Natural killer cell treated with Interleukin-12 subunit alpha and Interleukin-12 subunit beta and Interleukin-15 and Interleukin-18, amount 100 ng/mL, for 72 hours (primary cell): ENCODE data around the gene GPR157. TPM values are rescaled to one million over a fixed set of nuclear protein-coding genes. Genes with fewer than 3 reads are reported as not detected.
A peak's percentile ranks its signal among the peaks of the same experiment; 100 is the strongest.

Experiments used
- ATAC-seq, 2 donors: fragments of 150-1000 bp; cut with Tn5 transposase in 1 of 2; sonication (Bioruptor Pico), chemical (Tn5 transposase) in 1 of 2; 2 replicates each; pipeline ENCODE4 v1.10.0; 2021
- DNase-seq: peaks from one replicate; pipeline ENCODE4 v3.0.0; 2022; ENCODE audit warnings: low spot score
- H3K27ac Mint-ChIP-seq, 2 donors: 1 replicate in 1 of 2; 2 replicates in 1 of 2; pipeline ENCODE4 v1.8.0; 2022; ENCODE audit warnings: mixed read lengths in 2 of 2, mild to moderate bottlenecking in 1 of 2, moderate library complexity in 1 of 2
- H3K27me3 Mint-ChIP-seq, 2 donors: 1 replicate in 1 of 2; 2 replicates in 1 of 2; pipeline ENCODE4 v1.8.0; 2022; ENCODE audit warnings: mixed read lengths in 2 of 2
- H3K36me3 Mint-ChIP-seq: one replicate; pipeline ENCODE4 v1.8.0; 2022; ENCODE audit warnings: mixed read lengths
- H3K4me1 Mint-ChIP-seq, 2 donors: 1 replicate in 1 of 2; 2 replicates in 1 of 2; pipeline ENCODE4 v1.8.0; 2022; ENCODE audit warnings: low read depth in 2 of 2, mixed read lengths in 2 of 2, mild to moderate bottlenecking in 1 of 2
- H3K4me3 Mint-ChIP-seq: one replicate; pipeline ENCODE4 v1.8.0; 2022; ENCODE audit warnings: mixed read lengths
- H3K9me3 Mint-ChIP-seq: 2 replicates; pipeline ENCODE4 v1.8.0; 2022; ENCODE audit warnings: mixed read lengths
- total RNA-seq, 2 donors: library from RNA; stranded (reverse); gene quantifications; one replicate each; pipeline ENCODE4 v1.2.3, GENCODE V29; 2022

The GPR157 gene
- total RNA-seq, 2 donors from 2014 or later: 1.6 to 2.9 TPM

- no peak overlapping the region for H3K27ac Mint-ChIP-seq
- H3K9me3 Mint-ChIP-seq: no peaks in the 10 kb centered on the region
Measured at GRCh38 chr1:9066945-9067807, 61.7 kb downstream of the GPR157 start.

GRCh38 chr1:9065213-9065751, 63.6 kb downstream of the GPR157 start:
- Mint-ChIP-seq H3K9me3 (no peaks in the 10 kb centered on the region), H3K27me3 (peaks cover 7 to 17% of the 10 kb centered on the region in 2 donors), H3K36me3 (no peaks in the 10 kb centered on the region), H3K27ac (no peak overlapping the region), H3K4me3 (no peak overlapping the region), H3K4me1 (peaks cover 3 to 5% of the 10 kb centered on the region in 2 donors)
- DNase-seq: no peak
- ATAC-seq: no peak

More at GRCh38 chr1:9066945-9067807, 61.7 kb downstream of the GPR157 start:
- DNase-seq: no peak
- no peak overlapping the region for H3K4me3 Mint-ChIP-seq
- H3K27me3 Mint-ChIP-seq: peaks cover 4 to 12% of the 10 kb centered on the region in 2 donors
- H3K4me1 Mint-ChIP-seq: peaks cover 3 to 5% of the 10 kb centered on the region in 2 donors
- peak in 1 of 2 donors; percentile 56 for ATAC-seq
- no peaks in the 10 kb centered on the region for H3K36me3 Mint-ChIP-seq

- Mint-ChIP-seq H3K4me3 (no peak overlapping the region), H3K36me3 (no peaks in the 10 kb centered on the region), H3K27ac (no peak overlapping the region), H3K9me3 (no peaks in the 10 kb centered on the region), H3K27me3 (peaks cover 7 to 8% of the 10 kb centered on the region in 2 donors), H3K4me1 (peaks cover 0 to 3% of the 10 kb centered on the region in 2 donors)
- no peak for ATAC-seq
- DNase-seq: no peak
Measured at GRCh38 chr1:9062846-9063245, 66.1 kb downstream of the GPR157 start.

- Mint-ChIP-seq H3K4me3 (no peak overlapping the region), H3K4me1 (peaks cover 0 to under 1% of the 10 kb centered on the region in 2 donors), H3K9me3 (no peaks in the 10 kb centered on the region), H3K27ac (no peak overlapping the region), H3K27me3 (peaks cover 7 to 8% of the 10 kb centered on the region in 2 donors), H3K36me3 (no peaks in the 10 kb centered on the region)
- DNase-seq: no peak
- ATAC-seq: no peak
Measured at GRCh38 chr1:9062021-9062471, 66.9 kb downstream of the GPR157 start.

- H3K27ac Mint-ChIP-seq: no peak overlapping the region
Measured at GRCh38 chr1:9061252-9061960, 67.5 kb downstream of the GPR157 start.

GRCh38 chr1:9059891-9060744, 68.8 kb downstream of the GPR157 start:
- Mint-ChIP-seq H3K4me1 (no peaks in the 10 kb centered on the region), H3K4me3 (no peak overlapping the region), H3K27me3 (peaks cover 6 to 8% of the 10 kb centered on the region in 2 donors), H3K9me3 (no peaks in the 10 kb centered on the region), H3K36me3 (no peaks in the 10 kb centered on the region), H3K27ac (no peak overlapping the region)
- ATAC-seq (no peak), DNase-seq (no peak)

More at GRCh38 chr1:9061252-9061960, 67.5 kb downstream of the GPR157 start:
- Mint-ChIP-seq H3K27me3 (peaks cover 7 to 8% of the 10 kb centered on the region in 2 donors), H3K4me3 (no peak overlapping the region), H3K9me3 (no peaks in the 10 kb centered on the region), H3K36me3 (no peaks in the 10 kb centered on the region), H3K4me1 (no peaks in the 10 kb centered on the region)
- ATAC-seq: peak in 1 of 2 donors; percentile 12
- DNase-seq: no peak

- Mint-ChIP-seq H3K4me1 (no peaks in the 10 kb centered on the region), H3K4me3 (no peak overlapping the region), H3K9me3 (no peaks in the 10 kb centered on the region), H3K27me3 (peaks cover 4 to 8% of the 10 kb centered on the region in 2 donors), H3K27ac (no peak overlapping the region), H3K36me3 (no peaks in the 10 kb centered on the region)
- no peak for DNase-seq
- ATAC-seq: no peak
Measured at GRCh38 chr1:9058465-9058864, 70.4 kb downstream of the GPR157 start.

- Mint-ChIP-seq H3K27me3 (peaks cover 4 to 8% of the 10 kb centered on the region in 2 donors), H3K4me1 (no peaks in the 10 kb centered on the region), H3K4me3 (no peak overlapping the region), H3K9me3 (no peaks in the 10 kb centered on the region), H3K27ac (no peak overlapping the region), H3K36me3 (no peaks in the 10 kb centered on the region)
- DNase-seq (no peak), ATAC-seq (peak; percentile 46 to 51)
Measured at GRCh38 chr1:9057851-9058250, 71.1 kb downstream of the GPR157 start.

- H3K4me3 Mint-ChIP-seq: no peak overlapping the region
- no peak overlapping the region for H3K27ac Mint-ChIP-seq
- H3K4me1 Mint-ChIP-seq: no peaks in the 10 kb centered on the region
- H3K9me3 Mint-ChIP-seq: no peaks in the 10 kb centered on the region
- no peaks in the 10 kb centered on the region for H3K36me3 Mint-ChIP-seq
- peaks cover 0 to 13% of the 10 kb centered on the region in 2 donors for H3K27me3 Mint-ChIP-seq
- no peak for DNase-seq
- no peak for ATAC-seq
Measured at GRCh38 chr1:9052272-9053049, 76.4 kb downstream of the GPR157 start.

GRCh38 chr1:9051379-9051778, 77.5 kb downstream of the GPR157 start:
- Mint-ChIP-seq H3K4me1 (no peaks in the 10 kb centered on the region), H3K4me3 (no peak overlapping the region)
- ATAC-seq: no peak

GRCh38 chr1:9050803-9051202, 78.1 kb downstream of the GPR157 start:
- Mint-ChIP-seq H3K36me3 (no peaks in the 10 kb centered on the region), H3K27ac (no peak overlapping the region), H3K9me3 (no peaks in the 10 kb centered on the region), H3K27me3 (peaks cover 0 to 13% of the 10 kb centered on the region in 2 donors), H3K4me3 (no peak overlapping the region), H3K4me1 (no peaks in the 10 kb centered on the region)
- no peak for ATAC-seq
- no peak for DNase-seq

More at GRCh38 chr1:9051379-9051778, 77.5 kb downstream of the GPR157 start:
- no peak for DNase-seq
- no peaks in the 10 kb centered on the region for H3K36me3 Mint-ChIP-seq
- no peak overlapping the region for H3K27ac Mint-ChIP-seq
- H3K27me3 Mint-ChIP-seq: peaks cover 0 to 13% of the 10 kb centered on the region in 2 donors
- H3K9me3 Mint-ChIP-seq: no peaks in the 10 kb centered on the region
